Motor neuron (in vitro differentiated cells): ENCODE measurements around the gene INPP4A. TPM values are rescaled to one million over a fixed set of nuclear protein-coding genes. Genes with fewer than 3 reads are reported as not detected.

Experiments
- ATAC-seq, 8 experiments: fragments of 200-7000 bp; cut with Tn5 transposase; replicated peaks in 6 of 8; 2 replicates each; pipeline ENCODE4 v1.8.0; 2021; ENCODE audit warnings: mild to moderate bottlenecking in 8 of 8, moderate library complexity in 8 of 8
- H3K27ac ChIP-seq, 2 donors: fragments of 250-450 bp; sonication (Bioruptor Pico); 2 replicates each; pipeline ENCODE4 v1.9.0; 2021; ENCODE audit warnings: antibody characterized with exemption in 2 of 2, mild to moderate bottlenecking in 2 of 2, moderate library complexity in 1 of 2
- H3K4me1 ChIP-seq, 2 donors: fragments of 250-450 bp; sonication (Bioruptor Pico); replicated peaks in 1 of 2; 2 replicates each; pipeline ENCODE4 v1.6.1; 2021; ENCODE audit warnings: antibody characterized with exemption in 2 of 2, mild to moderate bottlenecking in 2 of 2, moderate library complexity in 1 of 2
- H3K4me3 ChIP-seq, 5 donors: fragments of 250-450 bp; sonication (Bioruptor Pico); 2 replicates each; pipeline ENCODE4 v1.9.0; 2021; ENCODE audit warnings: antibody characterized with exemption in 5 of 5, mild to moderate bottlenecking in 5 of 5, moderate library complexity in 4 of 5
- WGBS, 10 experiments: fragments of 450-650 bp; shearing (Covaris generic); methylation state at CpG; one replicate each; pipeline ENCODE4 v1.0.0; 2022; 5-methylcytosine and 5-hydroxymethylcytosine counted together
- in situ Hi-C, 9 experiments: fragments of 400-800 bp; cut with MboI; loops; one replicate each; pipeline ENCODE4 v1.15.0; 2021; ENCODE audit warnings: low sequenced_read_pairs in 9 of 9, low pct_unique_long_range_greater_than_20kb in 2 of 9; ENCODE audit not compliant: unreplicated experiment in 9 of 9
- total RNA-seq, 8 experiments: library from RNA; unstranded; fragments of 300-600 nt; gene quantifications; 2 replicates each; pipeline versions ENCODE4 v1.2.3 to v1.2.4, GENCODE V29; 2022

Gene INPP4A
- total RNA-seq, 8 experiments from 2014 or later, result 24.2 to 111 (median 31.1) TPM

DNA sequence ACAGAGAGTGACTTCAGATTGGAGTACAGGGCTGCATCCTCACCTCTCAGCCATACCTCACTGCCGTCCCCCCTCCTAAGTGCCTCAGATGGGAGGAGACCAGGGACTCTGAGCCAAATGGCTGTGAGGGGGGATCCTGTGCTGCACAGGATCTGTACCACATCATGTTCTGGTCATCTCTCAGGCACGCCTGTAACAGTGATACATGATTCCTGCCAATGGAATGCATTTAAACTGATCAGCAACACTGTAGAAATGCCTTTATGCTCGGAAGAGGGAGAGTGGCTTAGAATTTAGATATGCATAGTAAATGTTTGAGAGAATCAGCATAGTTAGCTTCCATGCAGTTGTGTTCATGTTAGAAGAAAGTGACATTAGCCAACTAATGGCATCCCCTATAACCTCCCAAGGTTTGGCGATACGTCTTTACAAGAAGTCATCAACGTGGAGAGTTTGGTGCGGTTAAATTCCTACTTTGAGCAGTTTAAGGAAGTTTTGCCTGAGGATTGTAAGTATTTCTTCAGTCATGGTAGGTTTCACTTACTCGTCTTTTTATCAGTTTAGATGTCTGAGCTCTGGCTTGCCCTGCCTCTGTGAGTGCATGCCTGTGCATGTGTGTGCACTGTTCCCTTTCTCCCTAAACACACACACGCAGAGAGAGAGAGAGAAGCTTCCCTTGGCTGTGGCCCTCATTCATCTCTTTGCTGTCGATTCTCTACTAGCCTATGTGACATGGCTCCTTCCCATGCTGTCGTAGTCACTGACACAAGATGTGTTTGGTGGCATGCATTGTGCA, 123.7 kb downstream of the INPP4A start:
- no peak overlapping the region for H3K27ac ChIP-seq
- ATAC-seq, result peak in 2 of 8 experiments; percentile 36 to 76
- in situ Hi-C loops, result no loop called here
- WGBS, 10 experiments, result 66 to 98% (median 93%) methylated on average over 3 to 10 of the region's 11 CpGs; no CpG with 5 or more reads in 1 of the 10 experiments
- H3K4me3 ChIP-seq, result no peak overlapping the region
- no peaks in the 10 kb centered on the region for H3K4me1 ChIP-seq

DNA sequence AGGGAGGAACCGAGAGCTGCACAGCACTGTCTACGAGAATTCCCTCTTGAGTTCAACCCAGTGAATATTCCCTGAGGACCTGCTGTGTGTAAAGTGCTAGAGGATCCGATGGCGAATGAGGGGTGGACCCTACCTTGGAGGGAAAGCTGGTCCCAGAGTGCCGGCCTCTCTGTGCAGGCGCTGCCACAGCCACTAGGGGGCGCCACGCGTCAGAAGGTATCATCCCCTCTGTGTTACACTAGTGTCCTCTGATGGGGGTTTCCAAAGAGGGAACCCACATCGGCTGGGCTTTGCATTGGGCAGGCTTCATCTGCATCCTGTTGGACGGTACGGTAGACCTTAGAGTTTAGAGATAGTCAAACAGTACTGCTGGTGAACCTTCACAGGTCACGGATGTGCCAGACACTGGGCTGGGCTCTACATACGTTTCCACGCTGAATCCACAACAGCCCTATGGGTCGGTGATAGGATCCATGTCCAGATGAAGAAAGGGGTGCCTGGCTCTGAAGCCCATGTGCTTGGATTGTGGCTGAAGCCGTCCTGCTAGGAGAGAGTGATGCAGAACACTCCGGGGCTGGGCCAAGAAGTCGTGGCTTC, 124.6 kb downstream of the INPP4A start:
- H3K27ac ChIP-seq, result no peak overlapping the region
- peak in 7 of 8 experiments; percentile 52 to 79 (median 57) for ATAC-seq
- H3K4me3 ChIP-seq, result no peak overlapping the region
- in situ Hi-C loops, result no loop called here
- H3K4me1 ChIP-seq, result no peaks in the 10 kb centered on the region
- WGBS, 10 experiments, result 53 to 100% (median 73%) methylated on average over 1 to 13 of the region's 19 CpGs; no CpG with 5 or more reads in 4 of the 10 experiments

DNA sequence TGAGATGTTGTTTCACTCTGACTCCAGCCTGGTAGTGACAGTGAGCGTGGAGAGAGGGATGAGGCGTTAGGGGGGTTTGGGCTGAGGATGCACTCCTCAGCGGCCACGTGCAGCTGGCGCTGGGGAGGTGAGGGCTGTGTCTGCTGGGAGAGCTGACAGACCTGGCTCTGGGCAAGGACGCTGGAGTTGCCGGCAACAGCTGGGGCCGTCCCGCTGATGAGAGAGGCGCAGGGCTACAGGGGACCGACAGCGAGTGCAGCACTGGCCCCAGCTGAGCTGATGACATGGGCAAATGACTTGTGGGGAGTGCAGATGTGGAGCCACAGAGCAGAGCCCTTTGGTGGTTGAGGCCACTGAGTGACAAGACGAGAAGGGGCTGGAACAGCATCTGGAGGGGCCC, 125.3 kb downstream of the INPP4A start:
- Histone ChIP-seq H3K4me1 (no peaks in the 10 kb centered on the region), H3K4me3 (no peak overlapping the region), H3K27ac (no peak overlapping the region)
- 89 to 100% (median 98%) methylated on average over 1 to 8 of the region's 13 CpGs; no CpG with 5 or more reads in 2 of the 10 experiments for WGBS, 10 experiments
- in situ Hi-C loops, result no loop called here
- ATAC-seq, result no peak

DNA sequence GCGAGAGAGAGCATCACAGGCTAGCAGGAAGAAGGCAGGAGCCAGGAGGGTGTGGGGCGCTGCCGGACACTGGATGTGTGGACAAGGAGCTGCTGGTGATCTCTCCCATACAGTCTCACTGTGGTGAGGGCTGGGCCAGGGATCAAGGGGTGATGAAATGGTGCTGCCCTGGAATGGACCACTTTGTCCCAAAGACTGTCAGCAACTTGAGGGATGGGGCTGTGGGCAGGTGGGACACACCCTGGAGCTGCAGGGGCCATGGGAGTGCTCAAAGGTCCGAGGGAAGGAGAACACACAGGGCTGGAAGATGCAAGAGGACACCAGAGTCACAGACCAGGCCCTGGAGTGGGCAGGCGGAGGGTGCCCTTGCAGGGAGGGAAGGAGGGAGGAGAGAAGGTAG, 125.7 kb downstream of the INPP4A start:
- in situ Hi-C loops, result no loop called here
- no peak overlapping the region for H3K4me3 ChIP-seq
- 83 to 100% (median 97%) methylated on average over 1 to 3 of the region's 5 CpGs; no CpG with 5 or more reads in 4 of the 10 experiments for WGBS, 10 experiments
- H3K4me1 ChIP-seq, result no peaks in the 10 kb centered on the region
- no peak for ATAC-seq
- no peak overlapping the region for H3K27ac ChIP-seq

DNA sequence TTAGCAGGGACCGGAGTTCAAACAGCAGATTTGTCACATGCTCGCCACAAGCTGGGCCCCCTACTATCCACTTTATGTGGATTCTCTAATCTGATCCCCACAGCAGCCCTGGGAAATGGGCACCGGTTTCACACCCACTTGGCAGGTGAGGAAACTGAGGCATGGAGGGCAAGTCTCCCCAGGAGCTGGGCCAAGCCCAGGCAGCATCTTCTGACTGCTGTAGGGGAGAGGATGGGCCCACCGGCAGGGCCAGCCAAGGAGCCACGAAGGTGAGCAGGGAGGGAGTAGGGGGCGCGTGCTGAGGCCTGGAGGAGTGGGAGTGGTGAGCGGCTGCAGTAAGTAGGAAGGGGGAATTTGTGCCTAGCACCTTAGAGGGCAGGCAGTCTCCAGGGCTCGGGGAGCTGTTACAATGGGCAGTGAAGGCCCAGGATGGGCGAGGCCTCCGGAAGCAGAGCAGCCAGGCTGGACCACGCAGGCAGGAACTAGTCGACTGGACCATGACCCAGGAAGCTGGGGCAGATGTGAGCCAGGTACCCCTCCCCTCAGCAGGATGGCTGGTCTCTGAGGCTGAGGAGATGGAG, 126.6 kb downstream of the INPP4A start:
- H3K4me3 ChIP-seq, result no peak overlapping the region
- ATAC-seq, result no peak
- in situ Hi-C loops, result no loop called here
- no peaks in the 10 kb centered on the region for H3K4me1 ChIP-seq
- WGBS, 10 experiments, result 80 to 100% (median 93%) methylated on average over 1 to 3 of the region's 13 CpGs; no CpG with 5 or more reads in 4 of the 10 experiments
- H3K27ac ChIP-seq, result no peak overlapping the region

DNA sequence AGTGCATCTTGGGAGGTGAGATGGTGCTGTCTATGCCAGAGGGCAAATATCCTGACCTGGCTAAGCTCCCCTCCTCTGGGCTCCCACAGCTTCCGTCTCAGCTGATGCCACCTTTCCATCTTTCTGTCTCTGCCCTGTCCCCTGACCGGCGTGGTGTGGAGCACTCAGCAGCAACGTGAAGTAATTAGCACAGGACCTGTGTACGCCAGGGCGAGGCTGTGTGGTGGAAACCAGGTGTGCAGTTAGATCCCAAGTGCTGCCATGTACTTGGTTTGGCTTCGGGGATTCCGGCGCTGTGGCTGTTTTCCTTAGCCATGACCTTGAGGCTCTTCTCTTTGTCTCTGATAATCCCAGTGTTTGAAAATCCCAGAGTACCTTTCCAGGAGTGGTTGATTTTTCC, 127.1 kb downstream of the INPP4A start:
- Histone ChIP-seq H3K4me3 (no peak overlapping the region), H3K27ac (no peak overlapping the region), H3K4me1 (no peaks in the 10 kb centered on the region)
- in situ Hi-C loops, result no loop called here
- 88 to 100% (median 95%) methylated on average over 1 to 6 of the region's 9 CpGs; no CpG with 5 or more reads in 6 of the 10 experiments for WGBS, 10 experiments
- no peak for ATAC-seq

DNA sequence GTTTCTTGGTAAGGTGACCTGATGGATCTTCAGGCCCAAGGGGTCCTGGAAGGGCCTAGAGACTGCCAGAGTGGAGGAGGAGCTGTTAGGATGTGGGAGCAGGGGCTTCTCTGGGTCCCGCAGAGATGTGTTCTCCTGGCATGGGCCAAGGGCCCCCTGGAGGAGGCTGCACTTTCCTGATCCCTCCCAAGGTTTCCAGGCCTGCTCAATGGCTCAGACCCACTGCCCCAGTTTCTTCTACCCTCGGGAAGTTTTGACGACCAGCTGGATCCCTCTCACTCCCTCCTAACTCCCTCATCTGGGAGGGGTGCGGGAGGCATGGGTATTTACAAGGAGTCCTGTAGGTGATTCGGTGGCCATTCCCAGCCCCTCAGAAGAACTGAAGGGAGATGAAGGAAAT, 127.6 kb downstream of the INPP4A start:
- ATAC-seq, result no peak
- Histone ChIP-seq H3K4me3 (no peak overlapping the region), H3K27ac (no peak overlapping the region), H3K4me1 (no peaks in the 10 kb centered on the region)
- in situ Hi-C loops, result no loop called here
- WGBS, 10 experiments, result 60 to 100% (median 92%) methylated on average over 1 to 5 of the region's 5 CpGs; no CpG with 5 or more reads in 6 of the 10 experiments

DNA sequence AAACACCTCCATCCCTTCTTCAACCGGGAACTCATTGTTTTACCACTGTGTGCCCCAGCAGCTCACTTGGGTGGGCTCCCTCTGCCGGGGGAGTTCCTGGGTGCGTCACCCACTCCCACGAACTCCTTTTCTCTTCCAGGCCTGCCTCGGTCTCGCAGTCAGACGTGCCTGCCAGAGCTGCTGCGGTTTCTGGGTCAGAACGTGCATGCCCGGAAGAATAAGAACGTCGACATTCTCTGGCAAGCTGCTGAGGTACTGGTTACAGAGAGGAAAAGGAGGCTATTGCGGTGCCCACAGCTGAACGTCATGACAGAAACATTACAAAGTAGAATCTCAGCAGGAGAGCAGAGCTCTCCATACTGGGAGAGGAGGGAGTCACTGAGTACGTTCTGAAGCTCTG, 128.0 kb downstream of the INPP4A start:
- Histone ChIP-seq H3K27ac (no peak overlapping the region), H3K4me3 (no peak overlapping the region), H3K4me1 (no peaks in the 10 kb centered on the region)
- ATAC-seq, result no peak
- in situ Hi-C loops, result no loop called here
- WGBS, 10 experiments, result 50 to 100% (median 89%) methylated on average over 1 to 10 of the region's 15 CpGs; no CpG with 5 or more reads in 4 of the 10 experiments

DNA sequence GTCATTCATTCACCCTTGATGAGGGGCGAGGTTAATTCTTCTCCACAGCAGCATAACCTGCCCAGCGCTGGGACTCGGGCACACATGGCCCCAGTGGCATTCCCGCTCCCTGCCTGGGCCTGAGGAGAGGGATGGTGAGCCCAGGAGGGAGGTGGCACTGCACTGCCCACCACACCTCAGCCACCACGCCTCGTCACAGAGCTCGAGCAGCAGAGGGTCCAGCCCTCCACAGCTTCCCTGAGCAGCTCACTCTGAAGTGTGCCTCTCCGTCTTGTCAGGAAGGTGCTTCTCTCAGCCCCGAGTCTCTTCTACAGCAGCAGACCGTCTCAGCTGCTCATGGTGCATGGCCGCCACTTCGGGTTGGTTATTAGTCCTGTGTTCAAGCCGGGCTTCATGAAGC, 128.8 kb downstream of the INPP4A start:
- Histone ChIP-seq H3K27ac (no peak overlapping the region), H3K4me3 (no peak overlapping the region), H3K4me1 (no peaks in the 10 kb centered on the region)
- 78 to 100% (median 100%) methylated on average over 1 to 6 of the region's 13 CpGs; no CpG with 5 or more reads in 3 of the 10 experiments for WGBS, 10 experiments
- in situ Hi-C loops, result no loop called here
- ATAC-seq, result no peak

DNA sequence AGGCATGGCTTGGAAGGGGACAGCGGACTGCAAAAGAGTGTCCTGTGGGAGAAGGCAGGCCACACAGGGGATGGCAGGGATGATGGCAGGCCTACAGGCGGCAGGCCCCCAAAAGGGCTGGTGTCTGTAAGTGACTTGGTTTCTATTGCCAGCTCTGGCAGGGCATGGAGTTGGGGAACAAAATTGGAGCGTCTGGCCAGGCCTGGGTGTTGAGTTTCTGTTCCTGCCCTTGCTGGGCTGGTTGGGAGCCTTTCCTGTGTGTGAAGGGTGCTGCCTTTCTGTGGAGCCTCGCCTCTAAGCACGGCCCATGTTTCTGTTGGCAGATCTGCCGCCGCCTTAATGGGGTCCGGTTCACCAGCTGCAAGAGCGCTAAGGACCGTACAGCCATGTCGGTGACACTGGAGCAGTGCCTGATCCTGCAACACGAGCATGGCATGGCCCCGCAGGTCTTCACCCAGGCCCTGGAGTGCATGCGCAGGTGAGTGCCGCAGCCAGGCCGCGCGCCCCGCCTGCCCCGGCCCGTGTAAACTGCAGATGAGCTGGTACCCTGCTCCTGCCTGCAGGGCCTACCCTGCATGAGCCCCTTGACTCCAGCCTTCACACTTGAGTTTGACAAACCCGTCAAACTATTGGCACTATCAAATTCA, 132.1 kb downstream of the INPP4A start:
- Histone ChIP-seq H3K4me1 (no peaks in the 10 kb centered on the region), H3K27ac (no peak overlapping the region), H3K4me3 (no peak overlapping the region)
- WGBS, 10 experiments, result 87 to 100% (median 100%) methylated on average over 1 to 7 of the region's 22 CpGs; no CpG with 5 or more reads in 6 of the 10 experiments
- in situ Hi-C loops, result no loop called here
- no peak for ATAC-seq

DNA sequence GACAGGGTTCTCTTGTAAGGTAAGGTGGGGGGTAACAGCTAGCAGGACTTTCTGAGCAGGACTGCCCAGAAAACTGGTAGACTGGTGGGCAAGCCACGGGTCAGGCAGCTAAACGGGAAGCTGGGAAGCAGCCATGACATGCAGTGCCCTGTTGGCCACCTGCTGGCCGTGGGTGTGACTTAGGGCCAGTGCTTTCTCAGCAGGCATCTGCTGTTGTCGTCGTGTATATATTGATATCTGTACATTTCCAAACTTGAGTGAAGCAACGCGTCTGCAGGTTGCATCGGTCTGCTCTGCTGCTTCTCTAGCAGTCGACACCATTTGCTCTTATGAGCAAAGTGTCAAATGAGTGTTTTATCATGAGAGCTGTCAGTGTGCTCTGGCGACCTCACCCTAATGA, 132.7 kb downstream of the INPP4A start:
- no peaks in the 10 kb centered on the region for H3K4me1 ChIP-seq
- H3K4me3 ChIP-seq, result no peak overlapping the region
- in situ Hi-C loops, result no loop called here
- no peak overlapping the region for H3K27ac ChIP-seq
- no peak for ATAC-seq
- WGBS, 10 experiments, result 60 to 100% (median 81%) methylated on average over 1 to 7 of the region's 10 CpGs; no CpG with 5 or more reads in 4 of the 10 experiments

DNA sequence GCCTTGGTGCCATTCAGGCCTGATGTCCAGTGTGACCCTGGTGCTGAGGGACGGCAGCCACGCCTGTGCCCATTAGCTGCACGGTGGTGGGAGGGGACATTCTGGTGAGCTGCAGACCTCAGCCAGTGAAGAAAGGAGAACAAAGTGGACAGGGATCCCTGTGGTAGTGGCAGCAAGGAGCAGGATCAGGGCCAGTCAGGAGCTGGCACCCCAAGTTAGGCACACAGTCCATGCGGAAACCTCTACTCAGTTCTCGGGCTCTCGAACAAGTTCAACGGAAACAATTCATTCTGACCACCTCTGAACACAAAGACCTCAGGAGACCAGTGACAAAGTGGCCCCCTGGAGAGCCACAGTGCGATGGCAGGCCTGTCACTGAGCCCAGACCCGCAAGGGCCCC, 133.6 kb downstream of the INPP4A start:
- in situ Hi-C loops, result no loop called here
- H3K27ac ChIP-seq, result no peak overlapping the region
- ATAC-seq, result no peak
- WGBS, 10 experiments, result 70 to 94% (median 87%) methylated on average over 2 to 7 of the region's 9 CpGs; no CpG with 5 or more reads in 5 of the 10 experiments
- no peaks in the 10 kb centered on the region for H3K4me1 ChIP-seq
- H3K4me3 ChIP-seq, result no peak overlapping the region

DNA sequence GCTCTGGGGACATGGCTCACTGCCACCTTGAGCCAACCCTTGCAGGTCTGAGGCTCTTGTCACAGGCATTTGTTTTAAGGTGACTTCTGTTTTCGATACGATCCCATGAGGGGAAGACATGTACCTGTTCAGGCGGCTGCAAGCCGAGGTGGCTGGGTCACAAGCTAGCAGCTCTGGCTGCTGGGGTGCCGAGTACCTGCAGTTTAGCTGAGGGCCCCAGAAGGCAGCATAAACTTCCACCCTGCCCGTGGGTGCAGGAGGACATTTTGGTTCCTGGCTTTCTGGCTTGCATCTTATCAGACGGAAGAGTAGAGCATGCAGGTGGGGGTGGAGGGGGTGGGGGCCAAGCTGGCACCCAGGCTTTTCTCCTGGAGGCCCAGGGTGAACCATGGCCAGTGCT, 135.3 kb downstream of the INPP4A start:
- in situ Hi-C loops, result no loop called here
- Histone ChIP-seq H3K27ac (no peak overlapping the region), H3K4me1 (no peaks in the 10 kb centered on the region), H3K4me3 (no peak overlapping the region)
- WGBS, 10 experiments, result 67 to 100% (median 93%) methylated on average over 1 to 5 of the region's 7 CpGs; no CpG with 5 or more reads in 3 of the 10 experiments
- no peak for ATAC-seq
